Lung (tissue), 5 donors: Measurements from ENCODE around the gene KIR2DL3. TPM values are rescaled to one million over a fixed set of nuclear protein-coding genes. Genes with fewer than 3 reads are reported as not detected.

Experiments
- polyA plus RNA-seq, 2 donors: library from polyadenylated mRNA; stranded (reverse); fragments of 200-250 nt; gene quantifications; one replicate each; pipeline ENCODE4 v1.2.1, GENCODE V29; 2013
- small RNA-seq: library from RNA; depleted of rRNA; stranded (forward); fragments of <200 nt; gene quantifications from one replicate; pipeline ENCODE3, GENCODE V24; 2014; ENCODE audit warnings: low replicate concordance
- total RNA-seq, 2 donors: library from RNA; depleted of rRNA in 1 of 2; stranded (reverse); fragments of >200 nt in 1 of 2; gene quantifications; one replicate each; pipeline ENCODE4 v1.2.1, GENCODE V29; 2014 to 2021
- donor health status: Bipolar disorder and iron deficiency.
- donor health status: healthy.
- donor health status: DM: yes; HTN: yes; CAD: no.

KIR2DL3 gene
- total and polyA plus RNA-seq, 4 donors, result 0.11 to 0.15 (median 0.14) TPM; not detected in 1

Small RNA genes within 50 kb of the gene (small RNA-seq; reads per million reads assigned to genes)
- not detected for gene AC245128.2
- not detected for gene KIR3DP1

Other genes with a start within 250 kb of the KIR2DL3 start
- gene LAIR2, start 235.7 kb upstream of the KIR2DL3 start, total RNA-seq, result not detected
- gene LAIR2, start 235.7 kb upstream of the KIR2DL3 start, polyA plus RNA-seq, result 1 to 10 TPM in 1 of 2 donors, not detected in 1; 1.7 TPM
- 10 to 100 TPM in 1 of 2 donors, 1 to 10 TPM in 1; 1.2 to 13.6 TPM for gene LILRA2, start 164.7 kb upstream of the KIR2DL3 start, total RNA-seq
- 10 to 100 TPM in 1 of 2 donors, 1 to 10 TPM in 1; 4.3 to 51.6 TPM for gene LILRA2, start 164.7 kb upstream of the KIR2DL3 start, polyA plus RNA-seq
- gene LILRA1, start 144.9 kb upstream of the KIR2DL3 start, total RNA-seq, result 1 to 10 TPM; 2.1 to 8.3 TPM
- 10 to 100 TPM in 1 of 2 donors, 1 to 10 TPM in 1; 1.2 to 21.3 TPM for gene LILRA1, start 144.9 kb upstream of the KIR2DL3 start, polyA plus RNA-seq
- gene LILRB1, start 108.0 kb upstream of the KIR2DL3 start, total RNA-seq, result 10 to 100 TPM in 1 of 2 donors, 1 to 10 TPM in 1; 5.1 to 33.3 TPM
- gene LILRB1, start 108.0 kb upstream of the KIR2DL3 start, polyA plus RNA-seq, result 10 to 100 TPM in 1 of 2 donors, 1 to 10 TPM in 1; 8.1 to 90.5 TPM
- 10 to 100 TPM in 1 of 2 donors, 1 to 10 TPM in 1; 8.0 to 29.3 TPM for gene LILRB4, start 75.5 kb upstream of the KIR2DL3 start, total RNA-seq
- gene LILRB4, start 75.5 kb upstream of the KIR2DL3 start, polyA plus RNA-seq, result 100 to 1,000 TPM in 1 of 2 donors, 1 to 10 TPM in 1; 8.7 to 153 TPM
- gene KIR3DL3, start 14.1 kb upstream of the KIR2DL3 start, total RNA-seq, result not detected
- gene KIR3DL3, start 14.1 kb upstream of the KIR2DL3 start, polyA plus RNA-seq, result not detected
- gene KIR2DL1, start 31.3 kb downstream of the KIR2DL3 start, total RNA-seq, result under 1 TPM in 1 of 2 donors, not detected in 1; 0.46 TPM
- under 1 TPM; 0.14 to 0.16 TPM for gene KIR2DL1, start 31.3 kb downstream of the KIR2DL3 start, polyA plus RNA-seq
- under 1 TPM in 1 of 2 donors, not detected in 1; 0.77 TPM for gene KIR2DL4, start 65.1 kb downstream of the KIR2DL3 start, total RNA-seq
- gene KIR2DL4, start 65.1 kb downstream of the KIR2DL3 start, polyA plus RNA-seq, result under 1 TPM; 0.10 to 0.63 TPM
- under 1 TPM in 1 of 2 donors, not detected in 1; 0.64 TPM for gene KIR3DL1, start 78.0 kb downstream of the KIR2DL3 start, total RNA-seq
- gene KIR3DL1, start 78.0 kb downstream of the KIR2DL3 start, polyA plus RNA-seq, result under 1 TPM; 0.16 to 0.18 TPM
- gene KIR2DS4, start 94.2 kb downstream of the KIR2DL3 start, total RNA-seq, result under 1 TPM in 1 of 2 donors, not detected in 1; 0.28 TPM
- gene KIR2DS4, start 94.2 kb downstream of the KIR2DL3 start, polyA plus RNA-seq, result under 1 TPM; 0.06 to 0.31 TPM
- gene KIR3DL2, start 111.9 kb downstream of the KIR2DL3 start, total RNA-seq, result under 1 TPM in 1 of 2 donors, not detected in 1; 0.09 TPM
- under 1 TPM in 1 of 2 donors, not detected in 1; 0.24 TPM for gene KIR3DL2, start 111.9 kb downstream of the KIR2DL3 start, polyA plus RNA-seq
- 10 to 100 TPM; 11.3 to 12.6 TPM for gene FCAR, start 135.7 kb downstream of the KIR2DL3 start, total RNA-seq
- gene FCAR, start 135.7 kb downstream of the KIR2DL3 start, polyA plus RNA-seq, result 10 to 100 TPM in 1 of 2 donors, under 1 TPM in 1; 0.35 to 57.5 TPM
- gene NCR1, start 167.6 kb downstream of the KIR2DL3 start, total RNA-seq, result 1 to 10 TPM in 1 of 2 donors, under 1 TPM in 1; 0.63 to 2.5 TPM
- gene NCR1, start 167.6 kb downstream of the KIR2DL3 start, polyA plus RNA-seq, result 1 to 10 TPM in 1 of 2 donors, under 1 TPM in 1; 0.30 to 1.6 TPM
- gene NLRP7, start 209.0 kb downstream of the KIR2DL3 start, total RNA-seq, result not detected
- under 1 TPM in 1 of 2 donors, not detected in 1; 0.06 TPM for gene NLRP7, start 209.0 kb downstream of the KIR2DL3 start, polyA plus RNA-seq
- gene NLRP2, start 227.9 kb downstream of the KIR2DL3 start, total RNA-seq, result 10 to 100 TPM; 10.5 to 41.6 TPM
- gene NLRP2, start 227.9 kb downstream of the KIR2DL3 start, polyA plus RNA-seq, result 10 to 100 TPM in 1 of 2 donors, 1 to 10 TPM in 1; 7.7 to 13.5 TPM